Caki2 (cell line): ENCODE results near the gene INAFM1. TPM values are rescaled to one million over a fixed set of nuclear protein-coding genes. Genes with fewer than 3 reads are reported as not detected.

ENCODE experiments used
- DNase-seq: peaks from one replicate; pipeline ENCODE4 v3.0.0-alpha.2; 2015; ENCODE audit warnings: low read depth
- in situ Hi-C: cut with HindIII; loops from 2 replicates; pipeline ENCODE4 v1.10.0; 2016; ENCODE audit warnings: low sequenced_read_pairs, low pct_unique_long_range_greater_than_20kb, mixed read lengths
- total RNA-seq: library from RNA; depleted of rRNA; stranded (reverse); fragments of >200 nt; shearing (Covaris generic); gene quantifications from 2 replicates; pipeline ENCODE4 v1.2.3, GENCODE V29; 2014; ENCODE audit warnings: low replicate concordance; rRNA removed

INAFM1 gene
- total RNA-seq, 1 experiment from 2014 or later = 5.0 TPM

GRCh38 chr19:47323409-47323808 lies 48.7 kb downstream of the INAFM1 start:
- DNase-seq = no peak
- in situ Hi-C loops = no loop called here

- DNase-seq = no peak
- in situ Hi-C loops = no loop called here
These were observed 49.2 kb downstream of the INAFM1 start for GRCh38 chr19:47323872-47324271.

DNA sequence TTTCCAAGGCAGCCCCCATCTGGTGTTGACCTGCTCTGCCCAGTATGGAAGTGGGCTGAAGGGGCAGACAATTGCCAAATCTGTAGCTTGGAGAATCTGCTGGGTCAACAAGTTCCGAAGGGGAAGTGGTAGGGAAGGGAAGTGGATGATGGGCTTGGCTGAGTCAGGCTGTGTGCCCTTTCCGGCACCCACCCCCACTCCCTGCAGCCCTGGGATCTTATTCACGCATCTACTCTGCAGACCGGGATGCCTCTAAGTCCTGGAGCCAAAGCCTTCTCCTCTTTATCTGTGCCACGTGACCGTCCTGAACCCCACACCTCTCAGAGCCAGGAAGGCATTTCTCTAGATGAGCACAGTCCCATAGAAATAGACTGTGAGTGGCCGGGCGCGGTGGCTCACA lies 49.8 kb downstream of the INAFM1 start:
- in situ Hi-C loops = no loop called here

More for the DNA sequence above, 49.8 kb downstream of the INAFM1 start:
- no peak for DNase-seq

Other genes with a start within 250 kb of the INAFM1 start
- gene TMEM160, start 226.3 kb upstream of the INAFM1 start, total RNA-seq = 78.1 and 102 TPM in 2 replicates
- 7.0 and 7.4 TPM in 2 replicates for gene ZC3H4, start 161.1 kb upstream of the INAFM1 start, total RNA-seq
- 320 and 378 TPM in 2 replicates for gene SAE1, start 144.1 kb upstream of the INAFM1 start, total RNA-seq
- gene BBC3, start 43.7 kb upstream of the INAFM1 start, total RNA-seq = 40.8 and 41.7 TPM in 2 replicates
- gene CCDC9, start 18.4 kb upstream of the INAFM1 start, total RNA-seq = 26.4 and 28.8 TPM in 2 replicates
- gene C5AR1, start 35.0 kb downstream of the INAFM1 start, total RNA-seq = 1.5 and 3.1 TPM in 2 replicates
- gene C5AR2, start 57.3 kb downstream of the INAFM1 start, total RNA-seq = not detected in 2 replicates
- gene DHX34, start 74.4 kb downstream of the INAFM1 start, total RNA-seq = 12.5 and 23.4 TPM in 2 replicates
- gene MEIS3, start 144.6 kb downstream of the INAFM1 start, total RNA-seq = 41.7 and 44.4 TPM in 2 replicates
- gene SLC8A2, start 197.0 kb downstream of the INAFM1 start, total RNA-seq = not detected in 2 replicates
- gene KPTN, start 209.3 kb downstream of the INAFM1 start, total RNA-seq = 4.7 and 4.8 TPM in 2 replicates
- gene NAPA, start 240.2 kb downstream of the INAFM1 start, total RNA-seq = 48.5 and 100 TPM in 2 replicates